ENCODE measurements around the gene RBM14.

DNA sequence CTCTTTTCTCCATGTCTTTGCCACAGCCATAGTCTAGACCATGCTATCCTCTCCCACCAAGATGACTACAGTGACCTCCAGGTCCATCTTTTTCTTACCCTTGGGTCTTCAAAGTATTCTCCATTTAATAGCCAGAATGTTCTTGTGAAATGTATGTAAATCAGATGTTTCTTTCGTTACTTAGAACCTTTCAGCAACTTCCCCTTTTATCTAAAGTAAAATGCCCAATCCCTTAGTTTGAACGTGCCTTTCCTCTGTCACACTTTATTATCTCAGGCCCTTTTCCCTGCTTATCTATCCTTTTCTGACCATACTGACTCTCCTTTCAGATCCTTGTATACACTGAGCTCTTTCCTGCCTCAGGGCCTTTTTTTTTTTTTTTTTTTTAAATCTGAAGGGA is 43.3 kb downstream of the RBM14 start:
- TF ChIP-seq, protein P1, sequence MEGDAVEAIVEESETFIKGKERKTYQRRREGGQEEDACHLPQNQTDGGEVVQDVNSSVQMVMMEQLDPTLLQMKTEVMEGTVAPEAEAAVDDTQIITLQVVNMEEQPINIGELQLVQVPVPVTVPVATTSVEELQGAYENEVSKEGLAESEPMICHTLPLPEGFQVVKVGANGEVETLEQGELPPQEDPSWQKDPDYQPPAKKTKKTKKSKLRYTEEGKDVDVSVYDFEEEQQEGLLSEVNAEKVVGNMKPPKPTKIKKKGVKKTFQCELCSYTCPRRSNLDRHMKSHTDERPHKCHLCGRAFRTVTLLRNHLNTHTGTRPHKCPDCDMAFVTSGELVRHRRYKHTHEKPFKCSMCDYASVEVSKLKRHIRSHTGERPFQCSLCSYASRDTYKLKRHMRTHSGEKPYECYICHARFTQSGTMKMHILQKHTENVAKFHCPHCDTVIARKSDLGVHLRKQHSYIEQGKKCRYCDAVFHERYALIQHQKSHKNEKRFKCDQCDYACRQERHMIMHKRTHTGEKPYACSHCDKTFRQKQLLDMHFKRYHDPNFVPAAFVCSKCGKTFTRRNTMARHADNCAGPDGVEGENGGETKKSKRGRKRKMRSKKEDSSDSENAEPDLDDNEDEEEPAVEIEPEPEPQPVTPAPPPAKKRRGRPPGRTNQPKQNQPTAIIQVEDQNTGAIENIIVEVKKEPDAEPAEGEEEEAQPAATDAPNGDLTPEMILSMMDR (IDR thresholded peaks at IDR 0.05), result no peak
- no peak for TF ChIP-seq POLR2A (IDR thresholded peaks at IDR 0.05)
